ENCODE results near the gene CHRNA3. TPM values are rescaled to one million over a fixed set of nuclear protein-coding genes. Genes with fewer than 3 reads are reported as not detected.

The CHRNA3 gene
- total RNA-seq, result not detected in 2 replicates

DNA sequence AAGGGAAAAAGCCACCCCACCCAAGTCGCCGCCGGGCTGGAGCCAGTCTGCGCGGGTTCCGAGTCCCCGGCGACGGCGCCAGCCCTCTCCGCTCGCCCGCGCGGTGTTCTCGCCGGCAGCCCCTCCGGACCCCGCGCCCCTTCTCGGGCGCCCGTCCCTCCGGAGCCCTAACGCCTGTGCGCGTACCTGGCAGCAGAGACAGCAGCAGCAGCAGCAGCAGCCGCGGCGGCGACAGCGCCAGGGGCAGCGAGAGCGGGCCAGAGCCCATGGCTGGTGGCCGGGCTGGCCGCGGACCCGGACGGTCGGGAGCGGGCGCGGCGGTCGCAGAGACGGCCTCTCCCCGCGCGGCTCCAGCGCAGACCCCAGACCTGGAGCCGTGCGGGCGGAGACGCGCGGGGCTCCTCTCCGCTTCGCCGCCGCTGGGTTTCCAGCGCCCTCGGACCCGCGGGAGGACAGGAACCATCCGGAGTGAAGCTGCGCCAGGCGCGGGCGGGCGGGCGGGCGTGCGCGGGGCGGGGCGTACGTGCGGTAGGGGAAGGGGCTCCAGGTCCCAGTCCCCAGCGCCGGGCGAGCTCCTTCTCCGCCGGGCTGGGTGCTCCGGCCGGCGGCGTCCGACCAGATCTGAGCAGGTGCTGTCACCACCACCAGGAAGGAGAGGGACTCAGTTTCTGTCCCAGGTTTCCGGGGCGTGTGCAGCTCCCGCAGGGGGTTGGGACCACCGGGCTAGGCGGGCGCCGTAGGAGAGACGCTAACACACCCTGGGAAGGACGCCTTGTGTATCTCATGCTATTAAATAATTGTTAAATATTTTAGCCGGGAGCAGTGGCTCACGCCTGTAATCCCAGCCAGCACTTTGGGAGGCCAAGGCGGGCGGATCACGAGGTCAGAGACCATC is at the start of gene CHRNA3:
TSS of gene CHRNA3 (minus strand) at position 470 of the 895 bp plus-strand sequence. CDS start at position 268, 202 bp downstream.

DNA sequence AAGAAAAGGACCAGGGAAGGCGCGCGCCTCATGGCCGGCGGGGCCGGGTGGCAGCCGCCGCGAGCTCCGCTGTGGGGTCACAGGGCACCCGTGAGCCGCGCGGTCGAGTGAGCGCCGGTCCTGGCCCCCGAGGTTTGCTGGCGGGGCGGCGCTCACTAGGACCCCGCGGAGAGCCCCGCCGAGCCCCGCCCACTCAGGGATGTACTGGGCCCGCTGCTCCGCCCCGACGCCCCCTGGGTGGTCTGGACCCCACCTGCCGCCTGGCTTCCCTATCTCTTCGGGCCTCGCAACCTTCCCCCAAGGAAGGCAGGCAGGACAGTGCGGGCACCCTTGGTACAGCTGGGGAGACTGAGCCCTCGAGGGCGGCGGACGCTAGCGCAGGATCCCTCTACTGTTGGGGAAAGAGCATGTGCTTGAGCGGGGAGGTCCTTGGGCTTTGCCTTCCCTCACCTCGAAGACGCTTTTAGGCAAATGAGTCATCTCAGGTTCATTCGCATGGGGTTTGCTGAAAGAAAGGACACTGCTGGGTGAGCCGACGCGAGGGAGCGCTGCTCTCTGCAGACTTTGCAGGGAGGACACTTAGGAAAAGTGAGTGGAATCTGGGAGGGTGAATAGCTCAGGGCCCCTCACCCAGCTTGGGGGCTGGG is 20.4 kb upstream of the CHRNA3 start, which contains the start of gene CHRNB4:
TSS of gene CHRNB4 (minus strand) at position 109 of the 647 bp plus-strand sequence. CDS start at position 32, 77 bp downstream.

DNA sequence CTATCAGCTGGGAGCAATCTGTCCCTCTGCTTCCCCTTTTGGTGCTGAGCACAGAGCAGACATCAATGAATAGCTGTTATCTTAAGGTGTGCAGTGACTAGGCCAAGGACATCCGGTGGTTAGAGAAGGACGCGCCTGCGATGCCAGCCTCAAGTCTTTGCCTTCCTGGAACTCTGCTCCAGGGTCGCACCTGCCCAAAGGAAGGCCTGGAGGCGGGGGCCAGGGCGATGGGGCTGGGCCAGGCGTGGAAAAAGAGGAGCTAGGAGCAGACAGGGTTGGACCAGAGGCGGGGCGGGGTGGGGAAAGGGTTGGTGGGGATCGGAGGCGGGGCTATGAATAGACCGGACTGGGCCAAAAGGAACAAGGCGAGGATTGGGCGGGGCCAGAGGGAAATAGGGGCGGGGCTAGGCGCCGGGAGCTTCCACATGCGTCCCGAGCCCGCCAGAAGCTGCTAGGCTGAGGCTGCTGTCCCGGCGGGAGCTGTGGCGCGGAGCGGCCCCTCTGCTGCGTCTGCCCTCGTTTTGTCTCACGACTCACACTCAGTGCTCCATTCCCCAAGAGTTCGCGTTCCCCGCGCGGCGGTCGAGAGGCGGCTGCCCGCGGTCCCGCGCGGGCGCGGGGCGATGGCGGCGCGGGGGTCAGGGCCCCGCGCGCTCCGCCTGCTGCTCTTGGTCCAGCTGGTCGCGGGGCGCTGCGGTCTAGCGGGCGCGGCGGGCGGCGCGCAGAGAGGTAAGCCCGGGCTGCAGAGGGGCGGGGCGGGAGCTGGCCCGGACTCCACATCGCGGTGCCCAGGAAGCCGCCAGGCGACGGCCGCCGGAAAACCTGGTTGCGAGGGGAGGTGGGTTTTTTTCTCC is 55.5 kb downstream of the CHRNA3 start, which contains the start of gene CHRNA5:
TSS of gene CHRNA5 (plus strand) at position 424 of the 854 bp plus-strand sequence. CDS start at position 624, 200 bp downstream.

Other genes starting within 250 kb of the CHRNA3 start
- 11.2 and 28.2 TPM in 2 replicates for gene IREB2, start 182.8 kb downstream of the CHRNA3 start, total RNA-seq
- gene HYKK, start 113.4 kb downstream of the CHRNA3 start, total RNA-seq, result 1.6 and 1.8 TPM in 2 replicates
- 109 and 183 TPM in 2 replicates for gene PSMA4, start 80.6 kb downstream of the CHRNA3 start, total RNA-seq
- 0.49 TPM in 1 of 2 replicates, not detected in the other for gene CHRNA5, start 55.5 kb downstream of the CHRNA3 start, total RNA-seq
- not detected in 2 replicates for gene CHRNB4, start 20.2 kb upstream of the CHRNA3 start, total RNA-seq
- 16.8 and 19.9 TPM in 2 replicates for gene ADAMTS7, start 190.5 kb upstream of the CHRNA3 start, total RNA-seq